ENCODE measurements around the gene TBC1D9.

- TF ChIP-seq GATA2 (IDR thresholded peaks at IDR 0.05; ENCODE audit: low read depth, low read length) (no peak), GATA3 (IDR thresholded peaks at IDR 0.05; ENCODE audit: low read depth, low read length) (no peak)
Measured at GRCh38 chr4:140744421-140744820, 11.8 kb downstream of the TBC1D9 start.
